SU-DHL-6 (cell line): ENCODE data around the gene CLECL1.
"Not testable (repeated sequence)": the region's sequence is repeated elsewhere in the genome, so short reads cannot be mapped to it uniquely, and the experiment has no call there.

ENCODE experiments used
- H2AFZ ChIP-seq: fragments of 200-600 bp; sonication (generic); 2 replicates; pipeline ENCODE4 v1.6.1; 2014; ENCODE audit warnings: low read depth, mild to moderate bottlenecking, moderate library complexity, mixed read lengths, antibody characterized with exemption, low read length; ENCODE audit not compliant: severe bottlenecking
- H3F3A ChIP-seq: fragments of 200-600 bp; shearing (Covaris generic); 2 replicates; pipeline ENCODE4 v1.6.0; 2016; ENCODE audit warnings: antibody characterized with exemption, mild to moderate bottlenecking; ENCODE audit not compliant: insufficient read depth
- H3K27ac ChIP-seq: fragments of 200-600 bp; sonication (generic); 2 replicates; pipeline ENCODE4 v1.5.1; 2016; ENCODE audit warnings: low read depth, mild to moderate bottlenecking, low read length, moderate library complexity, mixed read lengths
- H3K27me3 ChIP-seq: fragments of 200-600 bp; sonication (generic), shearing (Covaris generic); 2 replicates; pipeline ENCODE4 v1.6.0; 2014; ENCODE audit warnings: mild to moderate bottlenecking, low read length
- H3K36me3 ChIP-seq: fragments of 200-600 bp; sonication (generic); 2 replicates; pipeline ENCODE4 v1.6.1; 2014; ENCODE audit warnings: mild to moderate bottlenecking, low read length, mixed read lengths
- H3K4me2 ChIP-seq: fragments of 300-600, 200-600 bp; shearing (Covaris generic), sonication (generic); 2 replicates; pipeline ENCODE4 v1.6.0; 2014; ENCODE audit warnings: low read length, low read depth, mild to moderate bottlenecking; ENCODE audit not compliant: poor library complexity, severe bottlenecking
- H3K4me3 ChIP-seq: fragments of 200-600 bp; sonication (generic); 2 replicates; pipeline ENCODE4 v1.5.1; 2014; ENCODE audit warnings: antibody characterized with exemption, low read length, mild to moderate bottlenecking, mixed read lengths; ENCODE audit not compliant: insufficient read depth, poor library complexity, severe bottlenecking
- H3K79me2 ChIP-seq: fragments of 200-600 bp; sonication (generic); 2 replicates; pipeline ENCODE4 v1.6.1; 2014; ENCODE audit warnings: mild to moderate bottlenecking, low read length, moderate library complexity; ENCODE audit not compliant: insufficient read depth
- H3K9ac ChIP-seq: fragments of 200-600 bp; sonication (generic); 2 replicates; pipeline ENCODE4 v1.7.0; 2014; ENCODE audit warnings: mild to moderate bottlenecking, low read length
- H3K9me2 ChIP-seq: fragments of 200-600 bp; sonication (generic); replicated peaks from 2 replicates; pipeline ENCODE4 v1.6.1; 2014; ENCODE audit warnings: low read length; ENCODE audit not compliant: insufficient read depth
- H3K9me3 ChIP-seq: fragments of 200-600 bp; sonication (generic); 2 replicates; pipeline ENCODE4 v1.6.1; 2014; ENCODE audit warnings: low read length, mixed read lengths; ENCODE audit not compliant: insufficient read depth
- H4K20me1 ChIP-seq: fragments of 200-600 bp; sonication (generic); 2 replicates; pipeline ENCODE4 v1.6.1; 2014; ENCODE audit warnings: low read depth, mild to moderate bottlenecking, antibody characterized with exemption, low read length, moderate library complexity, mixed read lengths
- EZH2phosphoT487 ChIP-seq: fragments of 200-600 bp; sonication (generic), shearing (Covaris generic); conservative IDR thresholded peaks from 2 replicates; pipeline ENCODE4 v1.6.1; 2018; ENCODE audit warnings: mild to moderate bottlenecking, antibody characterized with exemption, low read length, moderate library complexity, mixed read lengths
- TF ChIP-seq, protein P1 (sequence below): fragments of 200-600 bp; sonication (generic); IDR thresholded peaks from one replicate; pipeline ENCODE4 v1.5.1; 2017; ENCODE audit warnings: antibody characterized with exemption, mild to moderate bottlenecking, low read length, moderate library complexity; ENCODE audit not compliant: insufficient read depth, poor library complexity, severe bottlenecking

The CLECL1 gene

DNA sequence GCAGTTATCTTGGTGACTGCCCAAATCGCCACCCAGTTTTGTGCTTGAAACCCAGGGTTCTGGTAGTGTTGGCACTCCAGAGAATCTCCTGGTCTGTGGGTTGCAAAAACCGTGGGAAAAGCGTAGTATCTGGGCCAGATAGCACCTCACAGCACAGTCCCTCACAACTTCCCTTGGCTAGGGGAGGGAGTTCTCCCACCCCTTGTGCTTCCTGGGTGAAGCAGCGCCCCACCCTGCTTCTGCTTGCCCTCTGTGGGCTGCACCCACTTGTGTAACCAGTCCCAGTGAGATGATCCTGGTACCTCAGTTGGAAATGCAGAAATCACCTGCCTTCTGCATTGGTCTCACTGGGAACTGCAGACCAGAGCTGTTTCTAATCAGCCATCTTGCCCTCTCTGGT, 47.0 kb downstream of the CLECL1 start:
- Histone ChIP-seq H3K36me3 (peaks cover 48% of the 10 kb centered on the region), H3K27me3 (no peaks in the 10 kb centered on the region), H2AFZ (no peak overlapping the region), H4K20me1 (no peaks in the 10 kb centered on the region), H3F3A (peaks cover 9% of the 10 kb centered on the region; the same call in 1 of the 2 replicates), H3K4me3 (no peak overlapping the region), H3K9me2 (no peaks in the 10 kb centered on the region), H3K27ac (no peak overlapping the region), H3K4me2 (no peak overlapping the region), H3K9me3 (no peaks in the 10 kb centered on the region), H3K79me2 (peaks cover 56% of the 10 kb centered on the region), H3K9ac (no peak overlapping the region)
- no peak for TF ChIP-seq EZH2phosphoT487
- TF ChIP-seq, protein P1, sequence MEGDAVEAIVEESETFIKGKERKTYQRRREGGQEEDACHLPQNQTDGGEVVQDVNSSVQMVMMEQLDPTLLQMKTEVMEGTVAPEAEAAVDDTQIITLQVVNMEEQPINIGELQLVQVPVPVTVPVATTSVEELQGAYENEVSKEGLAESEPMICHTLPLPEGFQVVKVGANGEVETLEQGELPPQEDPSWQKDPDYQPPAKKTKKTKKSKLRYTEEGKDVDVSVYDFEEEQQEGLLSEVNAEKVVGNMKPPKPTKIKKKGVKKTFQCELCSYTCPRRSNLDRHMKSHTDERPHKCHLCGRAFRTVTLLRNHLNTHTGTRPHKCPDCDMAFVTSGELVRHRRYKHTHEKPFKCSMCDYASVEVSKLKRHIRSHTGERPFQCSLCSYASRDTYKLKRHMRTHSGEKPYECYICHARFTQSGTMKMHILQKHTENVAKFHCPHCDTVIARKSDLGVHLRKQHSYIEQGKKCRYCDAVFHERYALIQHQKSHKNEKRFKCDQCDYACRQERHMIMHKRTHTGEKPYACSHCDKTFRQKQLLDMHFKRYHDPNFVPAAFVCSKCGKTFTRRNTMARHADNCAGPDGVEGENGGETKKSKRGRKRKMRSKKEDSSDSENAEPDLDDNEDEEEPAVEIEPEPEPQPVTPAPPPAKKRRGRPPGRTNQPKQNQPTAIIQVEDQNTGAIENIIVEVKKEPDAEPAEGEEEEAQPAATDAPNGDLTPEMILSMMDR, result no peak

DNA sequence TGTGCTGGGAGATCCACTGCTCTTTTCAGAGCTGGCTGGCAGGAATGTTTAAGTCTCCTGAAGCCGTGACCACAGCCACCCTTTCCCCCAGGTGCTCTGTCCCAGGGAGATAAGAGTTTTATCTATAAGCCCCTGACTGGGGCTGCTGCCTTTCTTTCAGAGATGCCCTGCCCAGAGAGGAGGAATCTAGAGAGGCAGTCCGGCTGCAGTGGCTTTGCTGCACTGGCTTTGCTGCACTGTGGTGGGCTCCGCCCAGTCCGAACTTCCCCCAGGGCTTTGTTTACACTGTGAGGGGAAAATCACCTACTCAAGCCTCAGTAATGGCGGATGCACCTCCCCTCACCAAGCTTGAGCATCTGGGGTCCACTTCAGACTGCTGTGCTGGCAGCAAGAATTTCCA, 47.5 kb downstream of the CLECL1 start:
- H3F3A ChIP-seq, H3K9me3 ChIP-seq, H2AFZ ChIP-seq, H3K9me2 ChIP-seq, H3K4me3 ChIP-seq, H3K27me3 ChIP-seq, H3K9ac ChIP-seq, H3K27ac ChIP-seq, H3K4me2 ChIP-seq, H4K20me1 ChIP-seq: not testable (repeated sequence)
- Histone ChIP-seq H3K36me3 (peaks cover 48% of the 10 kb centered on the region), H3K79me2 (peaks cover 61% of the 10 kb centered on the region)

DNA sequence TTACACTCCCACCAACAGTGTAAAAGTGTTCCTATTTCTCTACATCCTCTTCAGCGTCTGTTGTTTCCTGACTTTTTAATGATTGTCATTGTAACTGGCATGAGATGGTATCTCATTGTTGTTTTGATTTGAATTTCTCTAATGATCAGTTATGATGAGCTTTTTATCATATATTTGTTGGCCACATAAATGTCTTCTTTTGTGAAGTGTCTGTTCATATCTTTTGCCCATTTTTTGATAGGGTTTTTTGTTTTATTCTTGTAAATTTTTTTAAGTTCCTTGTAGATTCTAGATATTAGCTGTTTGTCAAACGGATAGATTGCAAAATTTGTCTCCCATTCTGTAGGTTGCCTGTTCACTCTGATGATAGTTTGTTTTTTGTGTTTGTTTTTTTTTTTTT, 49.9 kb downstream of the CLECL1 start:
- H3K4me3 ChIP-seq, H3K4me2 ChIP-seq, H3F3A ChIP-seq, H3K9me2 ChIP-seq, H2AFZ ChIP-seq, H3K27ac ChIP-seq, H4K20me1 ChIP-seq, H3K9me3 ChIP-seq, H3K27me3 ChIP-seq, H3K9ac ChIP-seq: not testable (repeated sequence)
- Histone ChIP-seq H3K79me2 (peaks cover 85% of the 10 kb centered on the region), H3K36me3 (peaks cover 50% of the 10 kb centered on the region)

DNA sequence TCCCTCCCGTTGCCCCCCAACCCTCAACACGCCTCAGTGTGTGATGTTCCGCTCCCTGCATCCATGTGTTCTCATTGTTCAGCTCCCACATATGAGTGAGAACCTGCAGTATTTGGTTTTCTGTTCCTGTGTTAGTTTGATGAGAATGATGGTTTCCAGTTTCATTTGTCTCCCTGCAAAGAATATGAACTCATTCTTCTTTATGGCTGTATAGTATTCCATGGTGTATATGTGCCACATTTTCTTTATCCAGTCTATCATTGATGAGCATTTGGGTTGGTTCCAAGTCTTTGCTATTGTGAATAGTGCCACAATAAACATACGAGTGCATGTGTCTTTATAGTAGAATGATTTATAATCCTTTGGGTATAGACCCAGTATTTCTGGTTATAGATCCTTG, 50.4 kb downstream of the CLECL1 start:
- H3F3A ChIP-seq, H3K4me2 ChIP-seq, H3K27me3 ChIP-seq, H4K20me1 ChIP-seq, H2AFZ ChIP-seq, H3K4me3 ChIP-seq, H3K9me2 ChIP-seq, H3K27ac ChIP-seq, H3K9ac ChIP-seq, H3K9me3 ChIP-seq: not testable (repeated sequence)
- Histone ChIP-seq H3K79me2 (peaks cover 89% of the 10 kb centered on the region), H3K36me3 (peaks cover 50% of the 10 kb centered on the region)

DNA sequence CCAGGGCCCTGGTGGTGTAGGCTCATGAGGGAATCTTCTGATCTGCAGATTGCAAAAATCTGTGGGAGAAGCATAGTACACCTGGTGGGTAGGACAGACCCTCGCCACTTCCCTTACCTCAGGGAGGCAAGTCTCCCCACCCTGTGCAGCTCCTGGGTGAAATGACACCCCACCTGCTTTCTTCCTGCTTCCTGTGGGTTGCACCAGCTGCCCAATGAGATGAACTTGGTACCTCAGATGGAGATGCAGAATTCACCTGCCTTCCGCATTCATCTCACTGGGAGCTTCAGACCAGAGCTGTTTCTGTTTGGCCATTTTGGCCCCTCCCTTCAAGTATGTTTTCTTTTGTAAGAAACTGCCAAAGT, 58.7 kb downstream of the CLECL1 start:
- Histone ChIP-seq H3F3A (peaks cover 51% of the 10 kb centered on the region), H3K4me3 (peak overlapping the region; percentile 46), H3K4me2 (peak overlapping the region; percentile 90), H2AFZ (no peak overlapping the region), H3K27ac (peak overlapping the region; percentile 99), H3K27me3 (no peaks in the 10 kb centered on the region), H4K20me1 (no peaks in the 10 kb centered on the region), H3K9me3 (no peaks in the 10 kb centered on the region), H3K9ac (peak overlapping the region; percentile 85), H3K79me2 (peaks cover 95% of the 10 kb centered on the region), H3K36me3 (peaks cover 45% of the 10 kb centered on the region), H3K9me2 (no peaks in the 10 kb centered on the region)
- no peak for TF ChIP-seq EZH2phosphoT487
- TF ChIP-seq, protein P1, result no peak
